Left ventricle myocardium inferior (tissue), 1 donor: Measurements from ENCODE around the gene NMBR. TPM values are rescaled to one million over a fixed set of nuclear protein-coding genes. Genes with fewer than 3 reads are reported as not detected.
A peak's percentile ranks its signal among the peaks of the same experiment; 100 is the strongest.
"Not testable (repeated sequence)": the region's sequence is repeated elsewhere in the genome, so short reads cannot be mapped to it uniquely, and the experiment has no call there.

Experiments
- DNase-seq: peaks from one replicate; pipeline ENCODE4 v3.0.0-alpha.2; 2020
- H3K27ac ChIP-seq: fragments of 200-600 bp; replicated peaks from 2 replicates; pipeline ENCODE4 v1.8.0; 2021
- H3K27me3 ChIP-seq: fragments of 200-600 bp; 2 replicates; pipeline ENCODE4 v1.8.0; 2021; ENCODE audit warnings: low read depth
- H3K36me3 ChIP-seq: fragments of 200-600 bp; 2 replicates; pipeline ENCODE4 v1.8.0; 2021
- H3K4me1 ChIP-seq: fragments of 200-600 bp; 2 replicates; pipeline ENCODE4 v1.8.0; 2021
- H3K4me3 ChIP-seq: fragments of 200-600 bp; 2 replicates; pipeline ENCODE4 v1.8.0; 2021; ENCODE audit warnings: mild to moderate bottlenecking, moderate library complexity
- H3K9me3 ChIP-seq: fragments of 200-600 bp; replicated peaks from 2 replicates; pipeline ENCODE4 v1.8.0; 2021
- intact Hi-C: fragments of 100-400 bp; cut with micrococcal nuclease; formaldehyde crosslinking; loops from one replicate; pipeline ENCODE4 v1.11.0; 2022
- total RNA-seq: library from RNA; stranded (reverse); fragmentation: NEBNext Ultra II Directional; extraction: Animal tissue kit (Norgen Biotek cat#: 25700); gene quantifications from one replicate; pipeline ENCODE4 v1.2.1, GENCODE V29; 2021
- TF ChIP-seq, protein P1 (sequence below): fragments of 200-600 bp; IDR thresholded peaks from 2 replicates; pipeline ENCODE4 v1.8.0; 2021; ENCODE audit warnings: antibody characterized with exemption, mild to moderate bottlenecking, borderline replicate concordance
- donor health status: DM: no; HTN: yes; CAD: no; lungs with severe emphysema.

NMBR gene
- total RNA-seq, 1 donor from 2014 or later, result not detected

- no peak for DNase-seq
- H3K27me3 ChIP-seq, result no peaks in the 10 kb centered on the region
- no peak overlapping the region for H3K27ac ChIP-seq
- H3K4me1 ChIP-seq, result peaks cover 36% of the 10 kb centered on the region
- no peak overlapping the region for H3K4me3 ChIP-seq
- TF ChIP-seq, protein P1, sequence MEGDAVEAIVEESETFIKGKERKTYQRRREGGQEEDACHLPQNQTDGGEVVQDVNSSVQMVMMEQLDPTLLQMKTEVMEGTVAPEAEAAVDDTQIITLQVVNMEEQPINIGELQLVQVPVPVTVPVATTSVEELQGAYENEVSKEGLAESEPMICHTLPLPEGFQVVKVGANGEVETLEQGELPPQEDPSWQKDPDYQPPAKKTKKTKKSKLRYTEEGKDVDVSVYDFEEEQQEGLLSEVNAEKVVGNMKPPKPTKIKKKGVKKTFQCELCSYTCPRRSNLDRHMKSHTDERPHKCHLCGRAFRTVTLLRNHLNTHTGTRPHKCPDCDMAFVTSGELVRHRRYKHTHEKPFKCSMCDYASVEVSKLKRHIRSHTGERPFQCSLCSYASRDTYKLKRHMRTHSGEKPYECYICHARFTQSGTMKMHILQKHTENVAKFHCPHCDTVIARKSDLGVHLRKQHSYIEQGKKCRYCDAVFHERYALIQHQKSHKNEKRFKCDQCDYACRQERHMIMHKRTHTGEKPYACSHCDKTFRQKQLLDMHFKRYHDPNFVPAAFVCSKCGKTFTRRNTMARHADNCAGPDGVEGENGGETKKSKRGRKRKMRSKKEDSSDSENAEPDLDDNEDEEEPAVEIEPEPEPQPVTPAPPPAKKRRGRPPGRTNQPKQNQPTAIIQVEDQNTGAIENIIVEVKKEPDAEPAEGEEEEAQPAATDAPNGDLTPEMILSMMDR, result no peak
- peaks cover 36% of the 10 kb centered on the region for H3K36me3 ChIP-seq
- intact Hi-C loops, result no loop called here
- no peaks in the 10 kb centered on the region for H3K9me3 ChIP-seq
Observed at GRCh38 chr6:142165227-142165626, 18.3 kb upstream of the NMBR start.

GRCh38 chr6:142162780-142163179 is 15.9 kb upstream of the NMBR start:
- H3K36me3 ChIP-seq, result peaks cover 14% of the 10 kb centered on the region
- no peaks in the 10 kb centered on the region for H3K27me3 ChIP-seq
- H3K4me1 ChIP-seq, result peaks cover 36% of the 10 kb centered on the region
- TF ChIP-seq, protein P1, result no peak
- no peak overlapping the region for H3K27ac ChIP-seq
- H3K9me3 ChIP-seq, result no peaks in the 10 kb centered on the region
- no peak for DNase-seq
- intact Hi-C loops, result no loop called here
- H3K4me3 ChIP-seq, result no peak overlapping the region

- H3K4me1 ChIP-seq, result peaks cover 18% of the 10 kb centered on the region
- not testable (repeated sequence) for H3K27ac ChIP-seq, H3K9me3 ChIP-seq, H3K4me3 ChIP-seq, H3K27me3 ChIP-seq, DNase-seq, H3K36me3 ChIP-seq
- intact Hi-C loops, result loop anchor here (10.0 kb wide), 1 partner anchor 228 kb away; no protein-coding TSS in a partner anchor
Observed at GRCh38 chr6:142156758-142157068, 9.8 kb upstream of the NMBR start.

DNA sequence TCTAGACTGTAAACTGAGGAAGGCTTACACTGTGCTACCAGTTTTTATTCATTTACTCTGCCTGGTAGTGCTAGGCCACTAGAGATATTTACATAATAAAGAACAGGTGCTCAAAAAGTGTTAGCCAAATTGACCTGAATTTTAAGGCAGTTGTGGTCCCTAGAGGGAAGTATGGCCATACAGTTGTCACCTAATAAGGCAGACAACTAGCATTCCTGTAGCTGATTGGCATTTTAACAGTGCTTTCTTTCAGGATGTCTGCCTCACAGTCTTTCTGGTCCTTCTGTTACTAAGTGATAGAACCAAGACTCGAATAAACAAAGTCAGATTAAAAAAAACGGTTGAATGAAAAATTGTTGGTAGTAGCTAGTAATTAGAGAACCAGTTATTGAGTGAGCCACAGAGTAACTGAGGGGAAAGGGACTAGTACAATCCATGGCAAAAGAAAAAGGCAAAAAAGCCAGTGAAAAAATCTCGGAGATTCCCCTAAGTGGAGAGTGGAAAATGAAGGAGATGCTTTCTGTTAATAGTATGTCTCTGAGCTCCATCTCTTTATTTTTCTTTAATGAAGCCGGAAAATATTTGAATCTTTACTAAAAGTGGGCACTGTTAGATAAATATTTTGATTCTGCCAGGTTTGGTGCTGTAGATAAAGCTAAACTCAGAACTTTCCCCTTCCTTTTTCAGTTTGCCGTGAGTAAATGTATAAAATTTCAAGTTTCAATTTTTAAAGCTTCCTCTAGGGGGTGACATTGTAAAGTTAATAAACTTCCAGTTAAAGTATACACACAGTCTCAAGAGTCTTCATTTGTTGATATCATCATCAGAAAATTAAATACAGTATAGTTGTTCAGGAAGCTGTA is 9.2 kb upstream of the NMBR start:
- intact Hi-C loops, result loop anchor here (10.0 kb wide), 1 partner anchor 229 kb away; no protein-coding TSS in a partner anchor
- Histone ChIP-seq H3K27ac (no peak overlapping the region), H3K9me3 (no peaks in the 10 kb centered on the region), H3K27me3 (no peaks in the 10 kb centered on the region), H3K4me1 (peaks cover 18% of the 10 kb centered on the region), H3K36me3 (no peaks in the 10 kb centered on the region), H3K4me3 (no peak overlapping the region)
- TF ChIP-seq, protein P1, result peak; percentile 57
- DNase-seq, result no peak

- Histone ChIP-seq H3K9me3 (no peaks in the 10 kb centered on the region), H3K36me3 (no peaks in the 10 kb centered on the region), H3K4me3 (no peak overlapping the region), H3K27me3 (no peaks in the 10 kb centered on the region), H3K27ac (no peak overlapping the region), H3K4me1 (peaks cover 13% of the 10 kb centered on the region)
- DNase-seq, result no peak
- TF ChIP-seq, protein P1, result no peak
- intact Hi-C loops, result loop anchor here (10.0 kb wide), 1 partner anchor 230 kb away; no protein-coding TSS in a partner anchor
Observed at GRCh38 chr6:142155091-142155490, 8.2 kb upstream of the NMBR start.

DNA sequence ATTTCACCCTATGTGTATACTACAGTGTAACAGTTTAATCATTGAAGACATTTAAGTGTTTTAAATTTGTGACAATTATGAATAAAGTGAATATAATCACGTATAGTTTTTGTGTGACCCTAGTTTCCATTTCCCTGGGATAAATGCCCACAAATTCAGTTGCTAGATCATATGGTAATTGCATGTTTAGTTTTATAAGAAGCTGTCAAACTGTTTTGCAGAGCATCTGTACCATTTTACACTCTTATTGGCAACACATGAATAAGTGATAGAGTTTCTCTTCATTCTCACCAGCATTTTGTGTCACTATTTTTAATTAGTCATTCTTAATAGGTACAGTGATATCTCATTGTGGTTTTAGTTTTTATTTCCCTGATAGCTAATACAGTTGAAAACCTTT is 7.4 kb upstream of the NMBR start:
- Histone ChIP-seq H3K27ac (no peak overlapping the region), H3K36me3 (no peaks in the 10 kb centered on the region), H3K4me3 (no peak overlapping the region), H3K4me1 (peaks cover 21% of the 10 kb centered on the region), H3K9me3 (no peaks in the 10 kb centered on the region), H3K27me3 (no peaks in the 10 kb centered on the region)
- DNase-seq, result no peak
- TF ChIP-seq, protein P1, result no peak
- intact Hi-C loops, result loop anchor here (10.0 kb wide), 1 partner anchor 230 kb away; no protein-coding TSS in a partner anchor
